ENCODE measurements around the gene STK38L.
A peak's percentile ranks its signal among the peaks of the same experiment; 100 is the strongest.

- no peak for TF ChIP-seq CTCF (conservative IDR thresholded peaks at IDR 0.05; ENCODE audit: low read depth, low read length)
- no peak for TF ChIP-seq BHLHE40 (IDR thresholded peaks at IDR 0.05; ENCODE audit: low read depth, low read length)
- TF ChIP-seq RAD21 (IDR thresholded peaks at IDR 0.05; ENCODE audit: low read length), result no peak
- no peak for TF ChIP-seq POLR2A (IDR thresholded peaks at IDR 0.05; ENCODE audit: low read depth, low read length)
- TF ChIP-seq MAFK (IDR thresholded peaks at IDR 0.05; ENCODE audit: low read depth, low read length), result no peak
- no peak for TF ChIP-seq ELK1 (IDR thresholded peaks at IDR 0.05; ENCODE audit: borderline replicate concordance, low read depth, low read length)
- no peak for TF ChIP-seq RCOR1 (IDR thresholded peaks at IDR 0.05; ENCODE audit: insufficient replicate concordance, low read length)
- TF ChIP-seq CEBPB (IDR thresholded peaks at IDR 0.05; ENCODE audit: low read depth, low read length), result peak; percentile 49
- no peak for TF ChIP-seq FOS (IDR thresholded peaks at IDR 0.05; ENCODE audit: low read depth, low read length)
These were observed 803 bp downstream of the STK38L start for GRCh38 chr12:27244689-27245488.

Data from IMR-90 (cell line).